NT2/D1 (cell line): ENCODE results near the gene CNPY1.

Experiments used
- SUZ12 ChIP-seq: IDR thresholded peaks from 2 replicates; pipeline ENCODE4 v1.6.1; 2011; ENCODE audit not compliant: insufficient read length, insufficient read depth; ENCODE audit errors: extremely low read depth
- YY1 ChIP-seq: IDR thresholded peaks from 2 replicates; pipeline ENCODE4 v1.6.1; 2011; ENCODE audit not compliant: insufficient read length, insufficient read depth
- ZNF274 ChIP-seq: IDR thresholded peaks from 2 replicates; pipeline ENCODE4 v1.6.1; 2011; ENCODE audit warnings: mild to moderate bottlenecking, low read depth, low read length

- TF ChIP-seq YY1 (no peak), SUZ12 (no peak), ZNF274 (no peak)
Measured at GRCh38 chr7:155549226-155549625, 2.9 kb upstream of the CNPY1 start.
